DMS53 treated with DMSO at 0.1 percent for 48 hours (cell line): Measurements from ENCODE around the gene RAPGEF6.
"Not testable (repeated sequence)": the region's sequence is repeated elsewhere in the genome, so short reads cannot be mapped to it uniquely, and the experiment has no call there.

Experiments
- DNase-seq: peaks from one replicate; lab custom pipeline; 2025; ENCODE audit not compliant: unreplicated experiment; lab: John Stamatoyannopoulos, UW

The RAPGEF6 gene

DNA sequence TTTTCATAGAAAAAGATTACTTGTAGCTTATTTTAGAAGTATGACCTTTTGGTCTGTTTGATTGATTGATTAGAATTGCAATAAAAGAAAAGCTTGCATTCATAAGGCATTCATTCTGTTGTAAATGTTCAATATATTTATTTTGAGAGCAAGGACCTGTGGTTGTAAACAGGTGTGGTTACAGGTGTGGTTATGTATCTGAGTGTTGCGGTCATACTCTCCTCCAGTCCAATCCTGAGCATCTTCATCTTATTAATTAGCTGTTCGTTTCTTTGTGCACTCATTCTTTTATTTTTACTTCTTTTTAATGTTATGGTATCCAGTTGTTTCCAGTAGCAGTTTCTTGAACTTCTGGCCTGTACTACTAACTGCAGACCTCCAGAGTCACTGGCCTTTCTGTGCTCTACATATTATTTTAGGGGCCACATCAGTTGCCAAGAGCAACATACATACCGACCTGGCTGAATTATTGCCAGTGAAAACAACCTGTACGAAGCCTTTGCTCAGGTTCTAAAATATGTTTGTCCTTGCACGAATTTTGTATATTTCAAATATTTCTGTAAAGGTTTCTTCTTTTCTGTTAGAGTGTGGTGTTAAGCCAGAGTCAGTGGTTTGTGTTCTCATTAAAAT lies 242.4 kb downstream of the RAPGEF6 start:
- no peak for DNase-seq

DNA sequence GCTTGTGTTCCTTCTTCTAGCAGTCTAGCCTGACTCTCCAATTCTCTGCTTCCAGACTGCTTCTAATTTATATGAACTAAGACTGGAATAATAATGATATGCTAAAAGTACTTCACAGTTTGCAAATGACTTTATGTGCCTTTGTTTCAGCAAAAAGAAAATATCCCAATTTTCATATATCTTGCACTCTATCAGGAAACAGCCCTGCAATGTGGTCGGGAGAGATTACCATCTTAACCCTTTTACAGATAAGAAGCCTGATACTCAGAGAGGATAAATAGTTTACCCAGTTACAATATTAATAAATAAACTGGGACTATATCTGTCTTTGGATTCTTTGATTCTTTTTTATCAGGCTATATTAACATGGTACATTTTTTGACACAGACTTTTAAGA lies 245.2 kb downstream of the RAPGEF6 start:
- DNase-seq = no peak

DNA sequence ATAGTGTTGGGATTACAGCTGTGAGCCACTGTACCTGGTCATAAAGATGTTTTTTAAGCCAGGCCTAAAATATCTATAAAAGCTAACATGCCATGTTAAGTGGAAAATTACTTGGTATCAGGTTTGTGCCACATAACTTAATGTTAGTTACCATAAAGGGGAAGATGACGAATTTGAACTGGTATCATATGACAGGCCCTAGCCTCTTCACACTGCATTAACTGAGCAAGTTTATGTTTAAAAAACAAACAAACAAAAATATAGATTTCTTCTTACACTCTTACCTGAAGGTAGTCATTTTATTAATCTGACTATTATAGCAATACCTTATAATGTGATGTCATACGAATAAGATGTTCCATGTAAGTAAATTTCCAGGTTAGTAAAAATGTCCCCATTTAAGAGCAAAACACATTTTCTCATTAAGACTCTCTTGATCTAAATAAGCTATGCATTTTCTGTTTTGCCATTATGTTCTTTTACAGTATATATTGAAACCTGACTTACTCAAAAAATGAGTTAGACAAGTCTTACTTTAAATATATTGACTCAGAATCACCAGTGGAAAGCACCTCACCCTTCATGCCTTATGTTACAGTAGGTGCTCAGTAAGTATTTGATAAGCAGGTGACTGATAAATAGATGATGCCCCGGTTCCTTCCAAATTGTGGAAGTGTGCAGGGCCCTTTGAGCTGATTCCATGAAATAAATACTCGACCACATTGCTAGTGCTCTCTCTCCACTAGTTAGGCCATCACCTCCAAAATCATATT lies 245.7 kb downstream of the RAPGEF6 start:
- no peak for DNase-seq

DNA sequence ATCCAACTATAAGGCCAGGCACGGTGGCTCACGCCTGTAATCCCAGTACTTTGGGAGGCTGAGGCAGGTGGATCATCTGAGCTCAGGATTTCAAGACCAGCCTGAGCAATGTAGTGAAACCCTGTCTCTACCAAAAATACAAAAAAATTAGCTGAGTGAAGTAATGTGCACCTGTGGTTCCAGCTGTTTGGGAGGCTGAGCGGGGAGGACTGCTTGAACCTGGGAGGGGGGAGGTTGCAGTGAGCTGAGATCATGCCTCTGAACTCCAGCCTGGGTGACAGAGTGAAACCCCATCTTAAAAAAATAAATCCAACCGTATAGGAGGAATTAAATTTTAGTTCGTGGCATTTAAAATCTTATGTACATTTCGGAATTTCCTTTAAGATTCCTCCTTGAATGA lies 247.8 kb downstream of the RAPGEF6 start:
- DNase-seq = no peak

DNA sequence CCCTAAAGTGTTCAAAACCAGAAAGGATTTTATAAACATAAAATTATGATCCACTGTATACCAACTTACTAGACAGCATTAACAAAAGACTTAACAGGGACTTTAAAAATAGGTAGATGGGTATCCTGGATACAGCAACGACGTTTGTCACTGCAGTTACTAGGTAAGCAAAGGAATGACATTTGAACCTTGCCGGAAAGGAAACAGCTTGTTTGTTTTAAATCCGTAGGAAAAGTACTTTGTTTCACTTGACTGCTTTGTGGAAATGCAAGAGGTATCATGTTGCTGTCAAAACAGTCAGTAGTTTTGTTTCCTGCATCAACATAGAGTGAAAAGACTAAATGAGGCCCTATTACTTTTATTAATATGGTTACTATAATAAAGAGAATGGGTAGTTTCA lies 248.2 kb downstream of the RAPGEF6 start:
- DNase-seq = peak; percentile 93

DNA sequence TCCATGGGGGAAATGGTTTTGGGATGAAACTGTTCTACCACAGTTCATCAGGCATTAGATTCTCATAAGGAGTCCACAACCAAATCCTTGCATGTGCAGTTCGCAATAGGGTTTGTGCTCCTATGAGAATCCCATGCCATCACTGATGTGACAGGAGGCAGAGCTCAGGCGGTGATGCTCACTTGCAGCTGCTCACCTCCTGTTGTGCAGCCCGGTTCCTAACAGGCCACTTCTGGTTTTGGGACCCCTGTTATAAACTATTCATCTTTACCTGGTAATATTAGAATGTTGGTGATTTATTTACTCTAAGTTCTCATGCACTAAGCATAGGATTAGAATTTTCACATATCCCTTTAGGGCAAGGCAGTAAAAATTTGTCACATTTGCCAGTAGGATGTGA lies 248.9 kb downstream of the RAPGEF6 start:
- DNase-seq = no peak

DNA sequence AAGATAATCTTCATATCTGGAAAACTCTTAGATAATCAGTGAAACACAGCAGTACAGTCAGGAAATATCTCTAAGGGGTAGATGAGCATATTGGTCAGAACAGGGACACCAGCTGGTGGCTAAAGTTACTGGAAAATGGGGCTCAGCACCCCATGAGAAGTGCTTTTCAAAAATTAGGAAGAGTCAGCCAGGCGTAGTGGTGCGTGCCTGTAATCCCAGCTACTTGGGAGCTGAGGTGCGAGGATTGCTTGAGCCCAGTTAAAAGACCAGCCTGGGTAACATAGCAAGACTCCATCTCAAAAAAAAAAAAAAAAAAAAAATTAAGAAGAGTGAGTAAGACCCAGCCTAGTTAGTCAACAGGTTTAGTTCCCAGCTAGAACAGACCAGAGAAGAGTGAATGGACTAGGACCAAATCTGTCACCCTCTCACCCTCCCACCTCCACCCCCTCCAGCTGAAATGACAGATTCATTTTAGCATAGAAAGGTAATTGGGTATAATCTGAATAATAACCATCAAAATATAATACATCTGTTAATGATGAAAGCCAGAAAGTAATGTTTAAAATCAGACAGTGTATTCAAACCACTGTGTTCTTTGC lies 250.3 kb downstream of the RAPGEF6 start:
- DNase-seq = no peak

DNA sequence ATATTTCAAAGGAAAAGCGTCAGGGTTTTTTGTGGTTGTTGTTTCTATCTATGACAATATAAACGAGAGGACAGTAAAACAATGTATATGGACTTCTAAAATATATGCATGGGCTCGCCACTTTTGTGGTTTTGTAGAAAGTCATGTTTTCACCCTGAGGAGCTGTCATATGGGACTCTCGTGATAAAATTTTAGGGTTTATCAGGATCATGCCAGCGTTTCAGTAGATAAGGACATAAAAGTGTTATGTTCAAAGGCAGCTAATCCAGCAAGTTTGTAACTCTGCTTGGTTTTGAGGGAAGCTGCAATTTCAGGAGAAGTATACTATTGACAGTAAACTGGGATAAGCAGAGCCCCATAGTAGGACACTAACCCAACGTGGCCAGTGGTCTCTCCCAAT lies 250.9 kb downstream of the RAPGEF6 start:
- DNase-seq = no peak

DNA sequence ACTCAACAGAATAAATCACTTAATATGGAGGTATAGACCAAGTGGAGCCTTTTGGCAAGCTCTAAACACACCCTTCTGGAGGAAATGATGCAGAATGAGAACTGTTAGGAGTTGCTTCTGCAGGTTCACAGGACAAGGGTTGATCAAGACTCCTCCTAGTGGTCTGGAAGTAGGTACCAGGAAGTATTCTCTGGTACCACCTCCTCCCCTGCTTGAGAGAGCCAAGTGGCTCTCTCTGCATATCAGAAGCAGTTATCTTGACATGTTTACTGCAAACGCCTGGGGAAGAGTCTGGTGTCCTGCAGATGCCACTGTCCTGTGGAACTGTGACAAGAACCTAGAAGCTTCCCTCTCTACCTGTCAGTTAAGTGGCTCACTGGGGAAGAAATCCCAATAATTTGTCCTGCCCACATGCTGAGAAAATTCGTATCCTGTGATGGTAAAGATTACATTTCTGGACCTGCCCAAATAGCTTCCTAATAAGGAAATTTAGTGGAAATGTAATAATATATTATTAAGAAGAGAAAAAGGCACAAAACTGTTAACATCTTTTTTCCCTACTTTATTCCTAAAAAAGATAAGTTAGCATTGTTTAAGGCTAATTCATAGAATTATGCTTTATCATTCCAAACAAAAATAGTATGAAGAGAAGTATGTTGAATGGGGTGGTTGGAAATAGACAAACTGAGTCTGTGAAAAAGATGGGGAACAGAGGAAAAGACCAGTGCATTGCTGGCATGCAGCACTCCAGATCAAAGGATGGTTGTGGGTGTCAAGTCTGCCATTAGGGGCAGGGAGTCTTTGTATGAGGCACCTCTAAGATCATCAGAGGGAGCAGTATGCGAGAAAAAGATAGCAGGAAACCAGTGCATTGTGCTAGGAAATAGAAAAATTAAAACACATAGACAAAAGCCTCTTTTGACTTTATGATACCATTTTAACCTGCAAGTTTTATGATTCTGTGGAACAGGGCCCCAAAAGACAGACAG lies 252.3 kb downstream of the RAPGEF6 start:
- DNase-seq = peak; percentile 66

DNA sequence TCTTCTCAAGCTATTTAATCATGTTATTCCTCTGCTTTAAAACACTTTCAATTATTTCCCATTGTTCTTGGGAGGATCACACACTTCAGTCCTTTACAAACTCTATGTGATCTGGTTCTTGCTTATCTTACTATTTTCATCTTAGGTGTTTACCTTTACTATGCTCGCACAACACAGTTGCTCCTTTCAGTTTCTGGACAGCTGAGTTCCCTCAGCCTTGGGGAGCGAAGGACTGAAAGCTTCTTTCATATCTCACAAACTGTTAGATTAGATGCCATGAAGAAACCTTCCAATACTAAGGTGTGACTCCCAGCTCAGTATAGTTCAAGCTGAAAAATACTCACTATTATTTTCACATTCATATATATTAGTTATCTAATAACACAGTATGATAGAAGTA lies 253.3 kb downstream of the RAPGEF6 start:
- no peak for DNase-seq

DNA sequence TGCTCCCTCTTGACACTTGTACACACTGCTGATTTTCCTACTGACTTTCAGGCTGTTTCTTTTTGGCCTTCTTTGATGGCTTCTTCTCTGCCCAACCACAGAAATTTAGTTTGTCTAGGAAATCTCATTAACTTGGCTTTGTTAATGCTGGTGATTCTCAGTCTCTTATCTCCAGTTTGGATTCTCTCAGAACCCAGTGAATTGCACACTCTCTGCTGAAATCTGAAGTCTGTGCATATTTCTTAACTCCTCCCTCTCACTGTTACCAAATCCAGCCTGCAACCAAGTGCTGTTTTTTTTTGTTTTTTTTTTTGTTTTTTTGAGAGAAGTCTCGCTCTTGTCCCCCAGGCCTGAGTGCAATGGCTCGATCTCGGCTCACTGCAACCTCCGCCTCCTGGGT lies 254.0 kb downstream of the RAPGEF6 start:
- DNase-seq = no peak

DNA sequence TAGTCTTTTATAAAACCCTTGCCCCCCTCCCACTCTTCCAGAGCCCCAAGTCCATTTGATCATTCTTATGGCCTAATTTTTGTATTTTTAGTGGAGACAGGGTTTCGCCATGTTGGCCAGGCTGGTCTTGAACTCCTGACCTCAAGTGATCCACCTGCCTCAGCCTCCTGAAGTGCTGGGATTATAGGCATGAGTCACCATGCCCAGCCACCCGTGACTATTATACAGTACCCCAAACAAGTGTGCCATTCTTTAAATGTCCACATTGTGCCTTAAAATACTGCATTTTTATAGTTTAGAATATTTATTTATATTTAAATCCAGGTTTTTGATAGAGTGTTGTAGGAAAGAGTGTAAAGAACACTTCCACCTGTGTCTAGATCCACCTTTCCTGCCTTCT lies 254.8 kb downstream of the RAPGEF6 start:
- not testable (repeated sequence) for DNase-seq

DNA sequence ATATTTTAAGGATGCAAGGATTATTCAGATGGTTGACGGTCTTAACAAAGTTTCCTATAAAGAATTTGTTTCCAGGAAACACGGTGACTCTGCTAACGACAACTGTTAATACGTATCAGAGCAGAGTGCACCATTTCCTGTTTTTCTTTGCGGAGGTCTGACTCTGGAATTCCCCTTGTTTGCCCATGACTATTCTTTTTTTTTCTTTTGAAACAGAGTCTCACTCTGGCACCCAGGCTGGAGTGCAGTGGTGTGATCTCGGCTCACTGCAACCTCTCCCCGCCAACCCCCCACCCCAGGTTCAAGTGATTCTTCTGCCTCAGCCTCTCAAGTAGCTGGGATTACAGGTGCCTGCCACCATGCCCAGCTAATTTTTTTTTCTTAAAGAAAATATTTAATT lies 255.3 kb downstream of the RAPGEF6 start:
- DNase-seq = peak; percentile 47

DNA sequence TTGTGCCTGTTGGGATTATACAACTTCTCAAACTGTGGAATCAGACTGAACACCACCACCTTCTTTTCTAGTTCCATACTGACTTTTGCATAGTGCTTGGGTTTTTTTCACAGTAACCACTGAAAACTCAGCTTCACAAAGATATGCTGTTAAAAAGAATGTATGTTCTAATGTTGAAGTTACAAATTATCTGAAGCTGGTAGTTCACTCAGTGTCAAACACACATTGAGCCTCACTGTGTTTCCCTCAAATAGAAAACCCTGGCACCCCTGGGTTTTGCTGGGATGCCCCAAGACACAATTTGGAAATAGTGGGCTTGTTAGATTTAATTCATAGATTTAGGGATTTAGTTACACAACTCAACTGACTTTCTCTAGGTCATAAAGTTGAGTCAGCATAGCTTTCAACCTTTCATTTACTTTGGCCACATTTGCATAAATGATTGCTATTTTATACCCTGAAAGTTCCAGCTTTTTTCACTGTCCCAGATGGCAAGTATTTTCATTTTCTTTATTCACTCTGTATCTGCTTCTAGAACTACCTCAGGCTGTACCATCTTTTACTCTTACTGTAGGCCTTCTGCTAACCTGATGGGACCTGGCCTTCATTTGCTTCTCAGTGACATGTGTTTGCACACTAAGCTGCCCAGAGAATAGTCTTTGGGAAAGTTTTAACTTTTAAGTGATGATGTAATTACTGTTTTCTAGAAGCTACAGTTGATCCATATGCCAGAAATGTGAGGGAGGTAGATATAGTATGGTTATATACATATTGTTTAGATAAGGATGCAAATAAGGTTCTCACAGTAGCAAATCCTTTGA lies 256.1 kb downstream of the RAPGEF6 start:
- DNase-seq = no peak

DNA sequence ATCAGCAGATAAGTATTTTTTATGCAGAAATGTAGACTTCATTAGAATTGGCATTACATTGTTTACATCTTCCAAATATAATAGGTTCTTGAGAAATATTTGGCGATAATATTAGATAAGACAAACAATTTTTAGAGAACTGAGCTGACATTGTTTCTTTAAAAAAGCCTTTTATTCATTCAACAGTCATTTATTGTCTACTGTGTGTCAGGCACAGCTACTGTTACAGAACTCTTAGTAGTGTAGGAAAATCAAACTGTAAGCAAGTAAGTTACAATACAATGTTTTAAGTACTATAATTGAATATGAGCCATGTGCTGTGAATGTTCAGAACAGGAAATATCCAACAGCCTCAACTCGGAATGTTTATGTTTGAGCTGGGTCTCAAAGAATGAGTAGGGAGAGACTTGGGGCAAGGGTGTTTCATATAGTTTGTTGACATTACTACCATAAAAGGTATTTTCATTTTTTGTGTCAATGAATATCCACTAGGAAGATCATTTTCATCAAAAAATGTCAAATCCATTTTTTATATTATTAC lies 257.2 kb downstream of the RAPGEF6 start:
- DNase-seq = no peak

DNA sequence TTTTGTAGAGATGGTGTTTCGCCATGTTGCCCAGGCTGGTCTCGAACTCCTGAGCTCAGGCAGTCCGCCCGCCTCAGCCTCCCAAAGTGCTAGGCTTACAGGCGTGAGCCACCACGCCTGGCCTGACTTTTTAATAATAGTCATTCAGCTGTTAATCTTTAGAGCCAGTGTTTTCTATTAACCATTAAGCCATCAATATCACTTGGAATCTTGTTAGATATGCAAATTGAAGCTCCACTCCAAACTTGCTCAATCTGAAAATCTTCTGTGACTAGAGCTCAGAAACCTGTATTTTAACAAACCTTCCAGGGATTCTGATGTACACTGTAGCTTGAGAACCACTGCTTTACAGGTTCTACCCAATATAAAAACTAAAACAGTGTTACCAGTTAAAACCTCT lies 257.7 kb downstream of the RAPGEF6 start:
- DNase-seq = no peak

DNA sequence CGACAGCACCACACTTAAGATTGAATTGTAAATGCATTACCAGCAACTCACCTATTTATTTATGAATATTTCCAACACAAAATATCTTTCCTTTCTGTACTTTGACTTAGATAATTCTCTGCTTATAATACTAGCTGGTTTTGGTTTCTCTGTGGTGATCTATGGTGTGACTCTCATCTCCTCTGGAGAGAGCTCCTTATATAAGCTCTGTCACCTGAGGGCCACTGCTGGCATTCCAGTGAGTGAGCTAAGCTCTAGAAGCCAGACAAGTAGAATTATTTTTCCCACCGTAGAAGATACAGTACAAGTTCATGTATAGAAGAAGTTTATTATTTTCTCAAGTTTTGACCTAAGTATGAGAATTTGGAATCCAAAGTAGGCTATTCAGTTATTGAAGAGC lies 259.7 kb downstream of the RAPGEF6 start:
- no peak for DNase-seq
